ENCODE measurements around the gene KIRREL3.

The KIRREL3 gene

GRCh38 chr11:126824035-126824607 lies 176.4 kb downstream of the KIRREL3 start:
- H3K4me1 ChIP-seq (ENCODE audit: control insufficient read depth, insufficient read depth, low read length), result no peaks in the 10 kb centered on the region
- no peak overlapping the region for H3K27ac ChIP-seq (ENCODE audit: low read depth, low read length)
- no peaks in the 10 kb centered on the region for H3K36me3 ChIP-seq (ENCODE audit: control insufficient read depth, insufficient read depth, low read length)
- H3K27me3 ChIP-seq (ENCODE audit: control insufficient read depth, insufficient read depth, low read length), result no peaks in the 10 kb centered on the region
- H3K9ac ChIP-seq (ENCODE audit: low read length), result no peak overlapping the region
- no peak overlapping the region for H3K4me3 ChIP-seq (ENCODE audit: low read length)

DNA sequence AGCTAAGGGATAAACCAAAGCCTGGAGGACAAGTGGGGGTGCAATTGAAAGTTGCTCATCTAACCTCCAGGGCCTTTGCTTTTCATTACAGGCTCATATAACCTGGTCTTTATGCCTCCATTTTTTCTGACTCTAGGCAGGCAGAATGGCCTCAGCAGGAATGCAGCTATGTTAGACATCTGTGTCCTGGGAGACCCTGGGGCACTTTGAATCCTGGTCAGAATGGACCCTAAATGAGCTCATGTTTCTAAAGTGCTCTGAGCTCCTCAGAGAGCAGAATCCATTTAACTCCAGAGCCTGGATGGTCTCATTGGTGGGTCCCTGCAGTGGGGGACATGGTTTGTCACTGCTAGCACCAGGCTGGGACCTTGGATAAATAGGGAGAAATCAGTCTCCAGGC lies 177.3 kb downstream of the KIRREL3 start:
- H3K9ac ChIP-seq (ENCODE audit: low read length), result no peak overlapping the region
- H3K36me3 ChIP-seq (ENCODE audit: control insufficient read depth, insufficient read depth, low read length), result no peaks in the 10 kb centered on the region
- no peak overlapping the region for H3K27ac ChIP-seq (ENCODE audit: low read depth, low read length)
- H3K4me1 ChIP-seq (ENCODE audit: control insufficient read depth, insufficient read depth, low read length), result no peaks in the 10 kb centered on the region
- no peak overlapping the region for H3K4me3 ChIP-seq (ENCODE audit: low read length)
- H3K27me3 ChIP-seq (ENCODE audit: control insufficient read depth, insufficient read depth, low read length), result no peaks in the 10 kb centered on the region

DNA sequence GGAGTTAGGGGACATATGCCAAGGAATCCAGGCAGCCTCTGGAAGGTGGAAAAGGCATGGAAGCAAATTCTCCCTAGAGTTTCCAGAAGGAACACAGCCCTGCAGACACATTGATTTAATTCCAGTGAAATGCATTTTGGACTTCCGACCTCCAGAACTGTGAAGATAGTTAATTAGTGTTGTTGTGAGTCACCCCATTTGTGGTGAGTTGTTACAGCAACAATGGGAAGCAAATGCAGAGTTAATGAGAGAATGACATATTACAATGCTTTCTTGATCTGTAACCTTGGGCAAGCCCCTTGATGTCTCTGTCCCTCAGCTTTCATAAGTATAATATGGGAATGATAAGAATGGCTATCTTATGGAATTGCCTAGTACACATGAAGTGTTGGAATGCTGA lies 178.7 kb downstream of the KIRREL3 start:
- Histone ChIP-seq H3K27me3 (ENCODE audit: control insufficient read depth, insufficient read depth, low read length) (no peaks in the 10 kb centered on the region), H3K4me3 (ENCODE audit: low read length) (no peak overlapping the region), H3K27ac (ENCODE audit: low read depth, low read length) (no peak overlapping the region), H3K36me3 (ENCODE audit: control insufficient read depth, insufficient read depth, low read length) (no peaks in the 10 kb centered on the region), H3K9ac (ENCODE audit: low read length) (no peak overlapping the region), H3K4me1 (ENCODE audit: control insufficient read depth, insufficient read depth, low read length) (no peaks in the 10 kb centered on the region)

GRCh38 chr11:126819194-126819593 lies 181.4 kb downstream of the KIRREL3 start:
- H3K9ac ChIP-seq (ENCODE audit: low read length), result no peak overlapping the region
- no peaks in the 10 kb centered on the region for H3K4me1 ChIP-seq (ENCODE audit: control insufficient read depth, insufficient read depth, low read length)
- H3K27me3 ChIP-seq (ENCODE audit: control insufficient read depth, insufficient read depth, low read length), result no peaks in the 10 kb centered on the region
- H3K36me3 ChIP-seq (ENCODE audit: control insufficient read depth, insufficient read depth, low read length), result no peaks in the 10 kb centered on the region
- no peak overlapping the region for H3K4me3 ChIP-seq (ENCODE audit: low read length)
- H3K27ac ChIP-seq (ENCODE audit: low read depth, low read length), result no peak overlapping the region

DNA sequence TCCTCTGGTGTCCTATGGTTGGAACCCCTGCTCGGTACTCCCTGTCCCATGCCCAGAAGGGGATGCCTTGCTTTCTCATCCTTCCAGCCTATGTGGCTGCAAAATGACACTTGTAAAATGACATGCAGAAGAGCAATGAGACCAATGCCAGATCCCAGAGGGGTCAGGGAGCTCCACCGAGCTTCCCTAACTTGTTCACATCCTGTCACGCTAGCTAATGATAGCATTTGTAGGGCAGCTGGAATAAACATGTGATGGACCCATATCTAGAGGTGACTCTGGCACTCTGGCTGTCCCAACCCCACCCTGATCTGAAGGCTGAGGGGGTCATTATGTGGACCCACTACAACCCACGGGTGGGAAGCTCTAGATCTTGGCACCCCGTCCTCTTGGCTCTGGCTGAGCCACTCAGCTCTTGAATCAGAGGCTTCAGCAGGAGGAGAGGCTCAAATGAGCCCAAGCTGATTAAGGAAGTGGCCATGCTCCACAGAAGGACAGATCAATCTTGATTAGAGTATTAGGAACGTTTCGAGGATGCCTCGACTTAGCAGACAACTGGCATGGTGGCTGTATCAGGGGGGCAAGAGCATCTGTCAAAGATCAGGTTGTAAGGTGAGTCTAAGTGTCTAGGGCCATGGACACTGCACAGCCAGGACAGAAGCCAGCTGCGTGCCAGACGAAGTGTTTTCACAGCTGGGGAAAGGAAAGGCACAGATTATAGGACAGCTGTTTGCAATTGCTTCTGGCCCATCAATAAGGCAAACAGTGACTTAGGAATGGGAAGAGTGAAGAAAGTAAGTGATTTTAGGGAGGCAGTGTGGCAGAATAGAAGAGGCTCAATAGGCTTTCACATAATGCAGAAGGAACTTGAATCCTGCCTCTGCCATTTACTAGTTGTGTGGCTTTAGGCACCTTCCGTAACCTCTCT lies 182.8 kb downstream of the KIRREL3 start:
- no peak overlapping the region for H3K9ac ChIP-seq (ENCODE audit: low read length)
- no peaks in the 10 kb centered on the region for H3K36me3 ChIP-seq (ENCODE audit: control insufficient read depth, insufficient read depth, low read length)
- no peak overlapping the region for H3K27ac ChIP-seq (ENCODE audit: low read depth, low read length)
- no peak overlapping the region for H3K4me3 ChIP-seq (ENCODE audit: low read length)
- H3K27me3 ChIP-seq (ENCODE audit: control insufficient read depth, insufficient read depth, low read length), result no peaks in the 10 kb centered on the region
- H3K4me1 ChIP-seq (ENCODE audit: control insufficient read depth, insufficient read depth, low read length), result no peaks in the 10 kb centered on the region

GRCh38 chr11:126817096-126817495 lies 183.5 kb downstream of the KIRREL3 start:
- H3K4me3 ChIP-seq (ENCODE audit: low read length), result no peak overlapping the region
- no peak overlapping the region for H3K27ac ChIP-seq (ENCODE audit: low read depth, low read length)
- H3K4me1 ChIP-seq (ENCODE audit: control insufficient read depth, insufficient read depth, low read length), result no peaks in the 10 kb centered on the region
- H3K36me3 ChIP-seq (ENCODE audit: control insufficient read depth, insufficient read depth, low read length), result no peaks in the 10 kb centered on the region
- H3K27me3 ChIP-seq (ENCODE audit: control insufficient read depth, insufficient read depth, low read length), result no peaks in the 10 kb centered on the region
- H3K9ac ChIP-seq (ENCODE audit: low read length), result no peak overlapping the region

DNA sequence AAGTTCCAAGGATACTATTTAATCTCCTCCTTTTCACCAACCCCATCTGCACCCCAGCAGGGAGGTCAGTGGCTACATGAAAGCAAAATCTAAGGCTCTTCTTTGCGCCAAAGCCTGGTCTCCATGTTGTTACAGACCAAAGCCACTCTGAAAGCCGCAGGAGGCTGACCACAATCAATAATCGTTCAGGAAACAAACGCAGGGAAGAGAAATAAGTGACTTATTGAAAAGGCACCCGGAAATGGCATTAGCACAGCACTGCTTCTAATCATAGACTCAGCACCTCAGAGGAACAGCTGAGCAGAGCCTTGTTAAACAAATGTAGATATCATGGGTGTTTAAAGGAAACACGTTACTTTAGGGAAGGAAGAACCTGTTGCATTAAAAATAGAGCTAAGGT lies 183.9 kb downstream of the KIRREL3 start:
- no peaks in the 10 kb centered on the region for H3K36me3 ChIP-seq (ENCODE audit: control insufficient read depth, insufficient read depth, low read length)
- H3K4me1 ChIP-seq (ENCODE audit: control insufficient read depth, insufficient read depth, low read length), result no peaks in the 10 kb centered on the region
- no peak overlapping the region for H3K9ac ChIP-seq (ENCODE audit: low read length)
- H3K27ac ChIP-seq (ENCODE audit: low read depth, low read length), result no peak overlapping the region
- no peaks in the 10 kb centered on the region for H3K27me3 ChIP-seq (ENCODE audit: control insufficient read depth, insufficient read depth, low read length)
- no peak overlapping the region for H3K4me3 ChIP-seq (ENCODE audit: low read length)

GRCh38 chr11:126815111-126815510 lies 185.5 kb downstream of the KIRREL3 start:
- H3K9ac ChIP-seq (ENCODE audit: low read length), result no peak overlapping the region
- no peaks in the 10 kb centered on the region for H3K4me1 ChIP-seq (ENCODE audit: control insufficient read depth, insufficient read depth, low read length)
- no peak overlapping the region for H3K4me3 ChIP-seq (ENCODE audit: low read length)
- H3K36me3 ChIP-seq (ENCODE audit: control insufficient read depth, insufficient read depth, low read length), result no peaks in the 10 kb centered on the region
- H3K27ac ChIP-seq (ENCODE audit: low read depth, low read length), result no peak overlapping the region
- H3K27me3 ChIP-seq (ENCODE audit: control insufficient read depth, insufficient read depth, low read length), result no peaks in the 10 kb centered on the region

DNA sequence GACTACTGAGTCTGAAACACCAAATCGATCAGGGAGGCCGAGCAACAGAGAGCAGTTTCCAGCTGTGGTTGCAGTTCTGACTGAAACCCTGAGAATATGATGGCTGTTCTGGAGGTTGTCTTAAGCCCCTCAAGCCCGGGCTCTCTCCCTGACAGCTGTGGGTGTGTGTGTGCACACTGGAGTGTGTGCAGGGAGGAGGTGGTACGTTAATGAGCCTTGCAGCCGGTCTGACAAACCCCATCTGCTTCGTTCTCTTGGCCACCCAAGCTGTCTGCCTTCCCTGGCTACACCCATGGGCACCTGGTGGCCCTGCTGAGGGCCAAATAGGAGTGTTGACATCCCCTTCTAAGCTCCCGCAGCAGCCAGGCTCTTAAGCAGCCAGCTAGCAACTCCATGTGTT lies 189.8 kb downstream of the KIRREL3 start:
- Histone ChIP-seq H3K36me3 (ENCODE audit: control insufficient read depth, insufficient read depth, low read length) (no peaks in the 10 kb centered on the region), H3K4me1 (ENCODE audit: control insufficient read depth, insufficient read depth, low read length) (no peaks in the 10 kb centered on the region), H3K9ac (ENCODE audit: low read length) (no peak overlapping the region), H3K27ac (ENCODE audit: low read depth, low read length) (no peak overlapping the region), H3K27me3 (ENCODE audit: control insufficient read depth, insufficient read depth, low read length) (no peaks in the 10 kb centered on the region), H3K4me3 (ENCODE audit: low read length) (no peak overlapping the region)

DNA sequence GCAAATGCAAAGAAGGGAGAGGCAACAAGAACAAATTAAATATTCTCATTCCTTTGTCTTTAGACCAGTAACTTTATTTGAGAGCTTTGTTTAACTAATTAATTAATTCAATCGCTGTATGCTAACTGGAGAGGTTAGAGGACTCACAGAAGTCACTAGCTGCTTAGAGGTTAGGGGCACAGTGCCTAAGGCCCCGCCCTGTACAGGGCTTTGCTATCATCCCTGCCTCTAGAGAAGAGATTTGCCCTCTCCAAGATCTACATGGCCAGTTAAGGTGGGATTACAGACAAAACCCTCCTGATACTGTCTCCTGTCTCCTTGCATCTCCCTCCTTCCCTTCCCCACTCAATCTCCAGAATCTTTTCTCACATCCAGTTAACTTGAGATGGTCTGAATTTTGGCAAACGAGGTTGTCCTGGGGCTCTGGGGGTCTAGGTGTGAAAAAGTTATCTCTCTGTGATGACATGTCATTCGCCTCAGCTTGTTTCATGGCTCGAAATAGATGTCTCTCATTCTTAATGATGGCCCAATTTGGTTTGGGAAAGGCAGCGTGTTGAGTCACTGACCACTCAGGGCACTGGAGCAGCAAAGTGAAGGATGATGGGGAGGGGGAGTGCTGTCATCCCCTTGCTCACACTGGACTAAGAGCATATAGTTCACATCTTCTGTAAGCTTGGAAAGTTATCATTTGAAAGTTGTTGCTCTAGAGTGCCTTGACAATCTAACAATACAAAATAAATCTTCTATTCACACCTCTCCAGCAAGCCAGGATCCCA lies 190.9 kb downstream of the KIRREL3 start:
- Histone ChIP-seq H3K27ac (ENCODE audit: low read depth, low read length) (no peak overlapping the region), H3K27me3 (ENCODE audit: control insufficient read depth, insufficient read depth, low read length) (no peaks in the 10 kb centered on the region), H3K4me1 (ENCODE audit: control insufficient read depth, insufficient read depth, low read length) (no peaks in the 10 kb centered on the region), H3K36me3 (ENCODE audit: control insufficient read depth, insufficient read depth, low read length) (no peaks in the 10 kb centered on the region), H3K9ac (ENCODE audit: low read length) (no peak overlapping the region), H3K4me3 (ENCODE audit: low read length) (no peak overlapping the region)

- Histone ChIP-seq H3K4me3 (ENCODE audit: low read length) (no peak overlapping the region), H3K9ac (ENCODE audit: low read length) (no peak overlapping the region), H3K27me3 (ENCODE audit: control insufficient read depth, insufficient read depth, low read length) (no peaks in the 10 kb centered on the region), H3K36me3 (ENCODE audit: control insufficient read depth, insufficient read depth, low read length) (no peaks in the 10 kb centered on the region), H3K27ac (ENCODE audit: low read depth, low read length) (no peak overlapping the region), H3K4me1 (ENCODE audit: control insufficient read depth, insufficient read depth, low read length) (no peaks in the 10 kb centered on the region)
Observed at GRCh38 chr11:126808836-126809235, 191.7 kb downstream of the KIRREL3 start.

GRCh38 chr11:126808296-126808695 lies 192.3 kb downstream of the KIRREL3 start:
- Histone ChIP-seq H3K4me3 (ENCODE audit: low read length) (no peak overlapping the region), H3K36me3 (ENCODE audit: control insufficient read depth, insufficient read depth, low read length) (no peaks in the 10 kb centered on the region), H3K27me3 (ENCODE audit: control insufficient read depth, insufficient read depth, low read length) (no peaks in the 10 kb centered on the region), H3K4me1 (ENCODE audit: control insufficient read depth, insufficient read depth, low read length) (no peaks in the 10 kb centered on the region), H3K9ac (ENCODE audit: low read length) (no peak overlapping the region), H3K27ac (ENCODE audit: low read depth, low read length) (no peak overlapping the region)

All from rectal smooth muscle tissue (tissue), 1 donor.